GM12878 (cell line): Measurements from ENCODE around the gene ANKRD13C. TPM values are rescaled to one million over a fixed set of nuclear protein-coding genes. Genes with fewer than 3 reads are reported as not detected.

Experiments used
- ATAC-seq: fragments of 200-7000 bp; cut with Tn5 transposase; 3 replicates; pipeline ENCODE4 v1.9.1; 2020; ENCODE audit warnings: mild to moderate bottlenecking, moderate library complexity
- BruUV-seq: library from RNA; stranded (reverse); fragments of 400-500 nt; replicated peaks from 2 replicates; lab custom pipeline; 2021; lab: Mats Ljungman, UMichigan
- CTCF ChIA-PET: fragments of 300-600 bp; sonication (Branson Sonifier 250); formaldehyde crosslinking; extraction: SDS; loops from one replicate; lab custom pipeline; 2021; ENCODE audit warnings: inconsistent platforms; lab: Yijun Ruan, JAX
- POLR2A ChIA-PET: fragments of 350-600 bp; formaldehyde crosslinking; extraction: SDS; loops from one replicate; lab custom pipeline; 2021; ENCODE audit warnings: inconsistent platforms; lab: Charles Lee
- RAD21 ChIA-PET: fragments of 300-600 bp; sonication (Branson Sonifier 250); formaldehyde crosslinking; loops from one replicate; lab custom pipeline; 2023; ENCODE audit warnings: antibody characterized with exemption; ENCODE audit not compliant: unreplicated experiment; lab: Charles Lee
- SMC1A ChIA-PET: fragments of 300-600 bp; sonication (Branson Sonifier 250); formaldehyde crosslinking; loops from one replicate; lab custom pipeline; 2023; ENCODE audit not compliant: unreplicated experiment, uncharacterized antibody; lab: Charles Lee
- DNase-seq: peaks from one replicate; pipeline ENCODE4 v3.0.0-alpha.2; 2011; ENCODE audit warnings: low read depth, low spot score
- FAIRE-seq: peaks from 3 replicates; lab custom pipeline; 2011; peaks lifted over from hg19 to GRCh38; lab: Jason Lieb, UNC
- H2AFZ ChIP-seq: 2 replicates; pipeline ENCODE4 v1.6.0; 2011; ENCODE audit warnings: low read depth, low read length, control low read depth; ENCODE audit not compliant: control insufficient read depth
- H3K27ac ChIP-seq: 2 replicates; pipeline ENCODE4 v1.5.1; 2011; ENCODE audit warnings: control low read depth; ENCODE audit not compliant: control insufficient read depth, insufficient read depth
- H3K27me3 ChIP-seq, 2 experiments: replicated peaks in 1 of 2; 2 replicates each; pipeline versions ENCODE4 v1.6.0 to v1.6.1; 2011; ENCODE audit warnings: low read length in 1 of 2; ENCODE audit not compliant: control insufficient read depth in 2 of 2, insufficient read depth in 2 of 2
- H3K36me3 ChIP-seq, 2 experiments: 2 replicates each; pipeline ENCODE4 v1.5.1; 2011; ENCODE audit warnings: low read length in 1 of 2; ENCODE audit not compliant: control insufficient read depth in 2 of 2, insufficient read depth in 2 of 2
- H3K4me1 ChIP-seq: 2 replicates; pipeline ENCODE4 v1.6.1; 2011; ENCODE audit warnings: mild to moderate bottlenecking, low read length, moderate library complexity, mixed read lengths; ENCODE audit not compliant: control insufficient read depth, insufficient read depth
- H3K4me2 ChIP-seq: 2 replicates; pipeline ENCODE4 v1.6.0; 2011; ENCODE audit warnings: control low read depth; ENCODE audit not compliant: control insufficient read depth, insufficient read depth
- H3K4me3 ChIP-seq: fragments of 200-600 bp; sonication (generic); 2 replicates; pipeline ENCODE4 v1.5.1; 2016
- H3K79me2 ChIP-seq: 2 replicates; pipeline ENCODE4 v1.6.0; 2011; ENCODE audit warnings: low read length; ENCODE audit not compliant: control insufficient read depth, insufficient read depth
- H3K9ac ChIP-seq: 2 replicates; pipeline ENCODE4 v1.8.0; 2011; ENCODE audit warnings: low read length, control low read depth, mixed read lengths; ENCODE audit not compliant: control insufficient read depth, insufficient read depth
- H3K9me3 ChIP-seq: replicated peaks from 3 replicates; pipeline ENCODE4 v1.5.1; 2011; ENCODE audit warnings: mild to moderate bottlenecking, low read length; ENCODE audit not compliant: control insufficient read depth, insufficient read depth
- H4K20me1 ChIP-seq: 2 replicates; pipeline ENCODE4 v1.6.0; 2011; ENCODE audit not compliant: control insufficient read depth, insufficient read depth
- BCL11A ChIP-seq: IDR thresholded peaks from 2 replicates; pipeline ENCODE4 v1.6.1; 2011; ENCODE audit warnings: low read depth, low read length
- BMI1 ChIP-seq: fragments of 450-650 bp; IDR thresholded peaks from 2 replicates; pipeline ENCODE4 v1.6.1; 2016; ENCODE audit warnings: mild to moderate bottlenecking, moderate library complexity, borderline replicate concordance
- CEBPB ChIP-seq, 2 experiments: fragments of 150-350 bp in 1 of 2; IDR thresholded peaks; 2 replicates each; pipeline ENCODE4 v1.6.1; 2012 to 2014; ENCODE audit warnings: low read depth in 2 of 2, low read length in 2 of 2, borderline replicate concordance in 1 of 2, inconsistent platforms in 1 of 2
- CHD4 ChIP-seq: fragments of 200-600 bp; sonication (generic); IDR thresholded peaks from 2 replicates; pipeline ENCODE4 v1.6.1; 2016; ENCODE audit warnings: mild to moderate bottlenecking
- CTCF ChIP-seq, 3 experiments: IDR thresholded peaks in 2 of 3; conservative IDR thresholded peaks in 1 of 3; 2 replicates each; pipeline ENCODE4 v1.5.1; 2011; ENCODE audit warnings: low read depth in 3 of 3, low read length in 3 of 3, mild to moderate bottlenecking in 3 of 3, control low read depth in 2 of 3, moderate library complexity in 2 of 3, inconsistent platforms in 1 of 3, mixed read lengths in 1 of 3; ENCODE audit not compliant: control insufficient read depth in 2 of 3, insufficient read depth in 1 of 3; ENCODE audit errors: extremely low read depth in 1 of 3
- DPF2 ChIP-seq: fragments of 450-650 bp; IDR thresholded peaks from 2 replicates; pipeline ENCODE4 v1.6.1; 2017; ENCODE audit warnings: mild to moderate bottlenecking
- EP300 ChIP-seq, 2 experiments: fragments of 150-350 bp in 1 of 2; IDR thresholded peaks; 2 replicates each; pipeline ENCODE4 v1.6.1; 2011 to 2012; ENCODE audit warnings: low read depth in 2 of 2, low read length in 2 of 2, borderline replicate concordance in 1 of 2, improper control_type of control experiment in 1 of 2, inconsistent platforms in 1 of 2; ENCODE audit not compliant: control insufficient read depth in 1 of 2
- FOXM1 ChIP-seq: IDR thresholded peaks from 2 replicates; pipeline ENCODE4 v1.6.1; 2012; ENCODE audit warnings: low read depth, mild to moderate bottlenecking, inconsistent platforms, low read length, moderate library complexity
- HDAC2 ChIP-seq: fragments of 200-600 bp; sonication (generic); IDR thresholded peaks from 2 replicates; pipeline ENCODE4 v1.6.1; 2017
- NFIC ChIP-seq: IDR thresholded peaks from 2 replicates; pipeline ENCODE4 v1.6.1; 2012; ENCODE audit warnings: low read depth, mild to moderate bottlenecking, inconsistent platforms, low read length, moderate library complexity
- NKRF ChIP-seq: fragments of 450-650 bp; conservative IDR thresholded peaks from 2 replicates; pipeline ENCODE4 v1.6.1; 2017; ENCODE audit warnings: mild to moderate bottlenecking, moderate library complexity
- NR2C1 ChIP-seq: fragments of 450-650 bp; IDR thresholded peaks from 2 replicates; pipeline ENCODE4 v1.6.1; 2017; ENCODE audit warnings: antibody characterized with exemption, mild to moderate bottlenecking, moderate library complexity
- SIX5 ChIP-seq: IDR thresholded peaks from 2 replicates; pipeline ENCODE4 v1.6.1; 2011; ENCODE audit warnings: mild to moderate bottlenecking, low read depth, low read length, moderate library complexity; ENCODE audit not compliant: severe bottlenecking
- SKIL ChIP-seq: fragments of 450-650 bp; IDR thresholded peaks from 2 replicates; pipeline ENCODE4 v1.6.1; 2017; ENCODE audit warnings: mild to moderate bottlenecking, low read depth, inconsistent platforms; ENCODE audit not compliant: poor library complexity, severe bottlenecking
- TCF12 ChIP-seq: IDR thresholded peaks from 2 replicates; pipeline ENCODE4 v1.6.1; 2011; ENCODE audit warnings: low read depth, mild to moderate bottlenecking, low read length
- TCF3 ChIP-seq: IDR thresholded peaks from 2 replicates; pipeline ENCODE4 v1.6.1; 2012; ENCODE audit warnings: low read depth, mild to moderate bottlenecking, low read length, borderline replicate concordance; ENCODE audit not compliant: insufficient read depth
- ZBED1 ChIP-seq: IDR thresholded peaks from 2 replicates; pipeline ENCODE4 v1.6.1; 2016; ENCODE audit warnings: borderline replicate concordance
- WGBS: methylation state at CpG from one replicate; pipeline ENCODE4 v1.1.6; 2016; ENCODE audit warnings: low lambda C conversion rate; ENCODE audit not compliant: insufficient replicate concordance, insufficient coverage; ENCODE audit errors: missing lambda C conversion rate; 5-methylcytosine and 5-hydroxymethylcytosine counted together
- in situ Hi-C: fragments of 300-500 bp; cut with MboI; formaldehyde crosslinking; loops from 9 replicates; pipeline ENCODE4 v1.14.3; 2018; ENCODE audit warnings: mixed read lengths
- intact Hi-C: fragments of 100-400 bp; cut with micrococcal nuclease; formaldehyde crosslinking; loops from one replicate; pipeline ENCODE4 v1.14.2; 2022; ENCODE audit not compliant: unreplicated experiment
- polyA plus RNA-seq, 11 experiments: library from polyadenylated mRNA; depleted of rRNA in 4 of 11; unstranded in 6 of 11; stranded (reverse) in 5 of 11; fragments of >200 nt; fragmentation: Nextera tagmentation in 4 of 11; fragmentation: Illumina TruSeq in 1 of 11; extraction: Ambion mirVana in 4 of 11; extraction: Trizol in 1 of 11; gene quantifications; 1 replicate in 1 of 11; 2 replicates in 10 of 11; pipeline versions ENCODE4 v1.2.1 to v1.2.3, GENCODE V29; 2011 to 2016; ENCODE audit warnings: inconsistent platforms in 2 of 11, missing spikeins in 2 of 11, low read depth in 1 of 11
- total RNA-seq, 4 experiments: library from RNA; depleted of rRNA in 3 of 4; stranded (reverse); fragments of >200 nt in 3 of 4; fragmentation: Illumina TruSeq in 1 of 4; extraction: Trizol in 1 of 4; gene quantifications; 2 replicates each; pipeline versions ENCODE4 v1.2.1 to v1.2.3, GENCODE V29; 2013 to 2021

The ANKRD13C gene
- total and polyA plus RNA-seq, 10 of the 15 experiments (the other 5 are each of a cell fraction or from before 2014, with no cell fraction given): 3.7 to 24.4 (median 14.1) TPM

GRCh38 chr1:70358921-70359564, 4.5 kb upstream of the ANKRD13C start:
- Histone ChIP-seq H3K9ac (no peak overlapping the region), H3K27me3 (no peaks in the 10 kb centered on the region), H3K36me3 (no peaks in the 10 kb centered on the region), H3K4me1 (peaks cover 13% of the 10 kb centered on the region; the same call in 1 of the 2 replicates), H3K9me3 (no peaks in the 10 kb centered on the region), H3K4me3 (no peak overlapping the region), H3K79me2 (peaks cover 10% of the 10 kb centered on the region), H2AFZ (no peak overlapping the region), H3K4me2 (0 out of 2 replicates have a peak overlapping the region, but pooled peaks have one; percentile 22), H4K20me1 (no peaks in the 10 kb centered on the region), H3K27ac (no peak overlapping the region)
- ChIA-PET RAD21 (interaction anchor here (0.6 kb wide), 1 partner anchor 51 kb away, joined by 5 read pairs; no protein-coding TSS in a partner anchor), CTCF (interaction anchor here (0.9 to 1.4 kb wide), 3 partner anchors 19 to 150 kb away, joined by 3 to 4 read pairs (median 3); partner anchors contain the start of gene CTH), POLR2A (interaction anchor here (0.9 to 1.8 kb wide), 2 partner anchors 51 to 138 kb away, joined by 5 to 6 read pairs; partner anchors contain the start of genes CTH and SRSF11), SMC1A (interaction anchor here (0.5 to 2.6 kb wide), 5 partner anchors 11 to 528 kb away, joined by 3 to 12 read pairs (median 6); partner anchors contain the start of gene CTH)
- FAIRE-seq (no peak), ATAC-seq (peak; percentile 54), DNase-seq (no peak)
- in situ Hi-C loops: loop anchor here (5.0 kb wide), 1 partner anchor 53 kb away; the partner anchor contains the start of gene CTH
- intact Hi-C loops: no loop called here
- WGBS: 31% methylated on average over 7 of the region's 7 CpGs
- no TSS peak for BruUV-seq
- TF ChIP-seq SIX5: no peak
- TF ChIP-seq BMI1: peak; percentile 70; the same call in 1 of the 2 replicates
- TF ChIP-seq BCL11A: peak; percentile 55; the same call in 1 of the 2 replicates
- no peak for TF ChIP-seq NR2C1
- peak; percentile 69 for TF ChIP-seq DPF2
- no peak for TF ChIP-seq CHD4
- TF ChIP-seq SKIL: peak; percentile 66
- 0 out of 2 replicates have a peak, but pooled peaks have one; percentile 63 for TF ChIP-seq ZBED1
- TF ChIP-seq TCF3: no peak
- TF ChIP-seq FOXM1: peak; percentile 74; the same call in 1 of the 2 replicates
- peak; percentile 95 for TF ChIP-seq NFIC
- no peak for TF ChIP-seq NKRF
- TF ChIP-seq HDAC2: no peak
- no peak for TF ChIP-seq CTCF (IDR thresholded peaks at IDR 0.05 in 2 of 3, conservative IDR thresholded peaks at IDR 0.05 in 1 of 3; ENCODE audit: control insufficient read depth in 2 of 3, extremely low read depth in 1 of 3, insufficient read depth in 1 of 3, low read depth in 3 of 3, low read length in 3 of 3)
- TF ChIP-seq CEBPB (IDR thresholded peaks at IDR 0.05; ENCODE audit: borderline replicate concordance in 1 of 2, low read depth in 2 of 2, low read length in 2 of 2): peak in 1 of 2 experiments; percentile 68; a peak in 1 of 4 replicates
- TF ChIP-seq EP300 (IDR thresholded peaks at IDR 0.05; ENCODE audit: borderline replicate concordance in 1 of 2, control insufficient read depth in 1 of 2, low read depth in 2 of 2, low read length in 2 of 2): peak in 1 of 2 experiments; percentile 88; a peak in 2 of 4 replicates
- TF ChIP-seq TCF12: peak; percentile 59; the same call in 1 of the 2 replicates
